Stomach smooth muscle (tissue), 2 donors: Measurements from ENCODE around the gene NDUFB3.
A peak's percentile ranks its signal among the peaks of the same experiment; 100 is the strongest.
"Not testable (repeated sequence)": the region's sequence is repeated elsewhere in the genome, so short reads cannot be mapped to it uniquely, and the experiment has no call there.

Experiments used
- H3K27ac ChIP-seq: one replicate; pipeline ENCODE4 v1.7.0; 2013; ENCODE audit warnings: mild to moderate bottlenecking, low read length, inconsistent platforms
- H3K27me3 ChIP-seq, 2 donors: one replicate each; pipeline ENCODE4 v1.7.0; 2013; ENCODE audit warnings: low read length in 2 of 2; ENCODE audit not compliant: insufficient read depth in 2 of 2, control insufficient read depth in 1 of 2
- H3K36me3 ChIP-seq, 2 donors: one replicate each; pipeline ENCODE4 v1.7.0; 2013; ENCODE audit warnings: low read length in 2 of 2; ENCODE audit not compliant: control insufficient read depth in 2 of 2, insufficient read depth in 2 of 2
- H3K4me1 ChIP-seq: one replicate; pipeline ENCODE4 v1.7.0; 2013; ENCODE audit warnings: low read length; ENCODE audit not compliant: control insufficient read depth, insufficient read depth
- H3K4me3 ChIP-seq, 2 donors: one replicate each; pipeline ENCODE4 v1.7.0; 2013; ENCODE audit warnings: low read length in 2 of 2
- H3K9ac ChIP-seq, 2 donors: one replicate each; pipeline ENCODE4 v1.7.0; 2013; ENCODE audit warnings: low read length in 2 of 2, mild to moderate bottlenecking in 1 of 2
- H3K9me3 ChIP-seq, 2 donors: one replicate each; pipeline ENCODE4 v1.7.0; 2013; ENCODE audit warnings: low read length in 2 of 2; ENCODE audit not compliant: control insufficient read depth in 2 of 2
- donor health status: healthy.
- donor health status: Pancreatic carcinoma.

Gene NDUFB3

DNA sequence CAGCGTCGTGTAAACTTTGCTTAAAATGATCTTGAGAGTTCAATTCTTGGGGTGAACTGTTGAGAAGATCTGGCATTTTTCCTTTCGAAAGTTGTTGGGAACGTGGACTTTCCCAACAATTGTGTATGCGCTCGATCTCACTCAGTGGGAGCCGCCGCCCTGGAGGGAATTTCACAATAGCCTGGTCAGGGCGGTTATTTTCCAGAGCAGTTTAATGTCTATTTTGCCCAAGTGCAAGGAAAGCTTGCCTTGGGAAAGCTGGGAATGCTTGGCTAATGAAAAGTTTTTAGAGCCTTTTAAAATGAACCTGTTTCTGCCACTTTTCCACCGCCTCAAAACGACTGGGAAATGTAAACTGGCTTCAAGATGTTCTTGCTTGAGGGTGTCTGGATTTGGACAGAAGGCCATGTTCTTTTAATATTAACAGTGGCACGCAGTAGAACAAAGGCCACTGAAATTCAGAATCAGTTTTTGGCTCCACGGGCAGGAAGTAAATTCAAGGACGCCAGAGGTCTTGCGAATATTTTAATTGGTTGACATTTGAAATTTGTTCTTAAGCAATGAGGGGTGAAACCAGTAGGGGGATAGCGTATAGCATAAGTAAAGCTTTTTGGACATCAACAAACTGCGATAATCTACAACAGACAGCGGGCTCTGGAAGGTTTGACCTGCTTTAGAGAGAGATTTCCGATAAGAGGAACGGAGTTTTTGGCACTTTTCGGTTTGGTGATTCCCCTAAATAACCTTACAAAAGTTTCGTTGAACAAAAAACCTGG, 45.3 kb downstream of the NDUFB3 start:
- Histone ChIP-seq H3K36me3 (no peaks in the 10 kb centered on the region), H3K4me3 (peak overlapping the region; percentile 60 to 96), H3K27ac (peak overlapping the region; percentile 98), H3K27me3 (no peaks in the 10 kb centered on the region), H3K4me1 (peaks cover 11% of the 10 kb centered on the region), H3K9me3 (no peaks in the 10 kb centered on the region), H3K9ac (peak overlapping the region; percentile 76 to 97)

DNA sequence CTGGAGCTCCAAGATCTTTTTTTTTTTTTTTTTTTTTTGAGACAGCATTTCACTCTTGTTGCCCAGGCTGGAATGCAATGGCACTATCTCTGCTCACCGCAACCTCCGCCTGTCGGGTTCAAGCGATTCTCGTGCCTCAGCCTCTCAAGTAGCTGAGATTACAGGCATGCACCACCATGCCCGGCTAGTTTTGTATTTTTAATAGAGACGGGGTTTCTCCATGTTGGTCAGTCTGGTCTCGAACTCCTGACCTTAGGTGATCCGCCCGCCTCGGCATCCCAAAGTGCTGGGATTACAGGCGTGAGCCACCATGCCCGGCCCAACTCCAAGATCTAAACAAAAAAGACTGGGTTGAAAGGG, 45.9 kb downstream of the NDUFB3 start:
- peak overlapping the region; percentile 60 to 96 for H3K4me3 ChIP-seq
- H3K36me3 ChIP-seq, H3K27me3 ChIP-seq, H3K9me3 ChIP-seq: not testable (repeated sequence)
- H3K9ac ChIP-seq: peak overlapping the region; percentile 76 to 97
- peaks cover 16% of the 10 kb centered on the region for H3K4me1 ChIP-seq
- peak overlapping the region; percentile 98 for H3K27ac ChIP-seq

DNA sequence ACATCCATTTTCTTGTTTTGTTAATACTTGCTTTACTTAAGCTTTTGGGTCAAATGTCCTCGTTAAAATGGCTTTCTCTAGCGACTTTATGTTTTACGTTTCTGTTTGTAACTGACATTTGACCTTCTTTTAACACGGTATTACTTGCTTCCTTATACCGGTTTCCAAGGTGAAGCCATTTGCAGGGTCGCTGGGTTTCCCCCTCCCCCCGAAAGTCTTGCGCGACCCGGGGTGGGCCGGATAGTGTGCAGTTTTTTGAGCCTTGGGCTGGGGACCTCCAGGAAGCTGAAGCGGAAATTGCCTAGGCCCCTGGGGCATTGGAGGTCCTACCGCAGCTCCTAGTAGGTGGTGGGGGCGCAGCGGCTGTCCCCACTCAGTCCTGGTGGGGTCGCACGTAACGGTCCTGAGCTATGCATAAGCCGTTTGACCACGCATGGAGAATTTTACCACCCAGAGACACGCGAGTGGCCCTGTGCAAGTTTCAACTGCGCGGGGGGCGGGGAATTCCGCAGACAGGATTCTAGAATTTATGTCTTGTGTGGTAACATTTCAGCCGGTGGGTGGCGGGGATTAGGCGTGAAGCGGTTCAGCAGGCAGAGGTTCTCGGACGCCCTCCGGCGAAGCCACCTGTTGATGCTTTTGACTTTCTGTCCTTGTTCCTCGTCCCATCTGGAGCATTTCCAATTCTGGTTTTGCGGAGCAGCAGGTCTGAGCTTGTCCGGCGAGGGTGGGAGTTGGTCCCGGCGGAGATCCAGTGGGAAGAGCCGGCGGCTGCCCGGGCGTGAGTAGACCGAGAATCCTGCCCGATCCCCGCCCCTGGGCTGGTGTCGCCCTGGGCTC, 46.5 kb downstream of the NDUFB3 start:
- no peaks in the 10 kb centered on the region for H3K27me3 ChIP-seq
- H3K4me3 ChIP-seq: peak overlapping the region; percentile 60 to 96
- peak overlapping the region; percentile 76 to 79 for H3K9ac ChIP-seq
- no peaks in the 10 kb centered on the region for H3K9me3 ChIP-seq
- H3K4me1 ChIP-seq: peaks cover 17% of the 10 kb centered on the region
- peak overlapping the region; percentile 98 for H3K27ac ChIP-seq
- no peaks in the 10 kb centered on the region for H3K36me3 ChIP-seq

DNA sequence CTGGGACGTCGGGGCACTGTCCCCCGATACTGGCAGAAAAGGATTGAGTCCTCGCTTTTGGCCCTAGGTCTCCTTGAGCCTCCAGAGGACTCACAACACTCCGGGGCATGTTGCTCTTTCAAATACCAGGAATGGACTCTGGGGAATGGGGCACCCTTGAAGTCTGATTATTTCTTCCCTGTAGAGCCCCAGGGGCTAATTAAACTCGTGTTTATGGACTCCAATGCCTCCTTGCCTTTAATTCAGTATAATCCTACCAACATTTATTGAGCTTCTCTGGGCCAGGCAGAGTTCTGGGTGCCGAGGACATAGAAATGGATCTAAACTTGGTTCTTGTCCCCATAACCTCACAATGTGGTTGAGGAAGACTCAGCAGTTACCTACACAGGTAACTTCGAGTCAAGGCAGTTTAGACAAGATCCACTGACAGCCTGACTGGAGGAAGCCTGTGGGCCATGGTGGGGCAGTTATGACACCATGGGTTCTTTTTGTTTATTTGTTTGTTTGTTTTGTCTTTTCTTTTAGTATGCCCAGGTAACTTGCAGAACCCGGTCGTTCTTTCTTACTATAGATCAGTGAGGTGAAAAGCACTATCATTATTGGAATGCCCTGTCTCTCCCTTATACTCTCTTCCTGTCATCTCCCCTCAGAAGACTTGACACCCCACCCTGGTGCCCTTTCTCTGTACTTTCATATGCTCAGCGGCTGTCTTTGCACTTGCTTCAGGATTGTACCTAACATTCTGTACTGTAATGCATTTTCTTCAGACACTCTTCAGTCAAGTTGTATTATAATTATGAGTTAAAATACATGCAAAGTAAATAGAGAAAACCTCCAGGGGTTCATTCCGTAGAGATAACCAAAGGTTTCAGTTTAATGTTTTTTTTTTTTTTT, 47.4 kb downstream of the NDUFB3 start:
- Histone ChIP-seq H3K27ac (peak overlapping the region; percentile 98), H3K9me3 (no peaks in the 10 kb centered on the region), H3K36me3 (no peaks in the 10 kb centered on the region), H3K9ac (peak overlapping the region; percentile 76 to 79), H3K4me3 (peak overlapping the region; percentile 60 to 96), H3K4me1 (peaks cover 23% of the 10 kb centered on the region), H3K27me3 (no peaks in the 10 kb centered on the region)

DNA sequence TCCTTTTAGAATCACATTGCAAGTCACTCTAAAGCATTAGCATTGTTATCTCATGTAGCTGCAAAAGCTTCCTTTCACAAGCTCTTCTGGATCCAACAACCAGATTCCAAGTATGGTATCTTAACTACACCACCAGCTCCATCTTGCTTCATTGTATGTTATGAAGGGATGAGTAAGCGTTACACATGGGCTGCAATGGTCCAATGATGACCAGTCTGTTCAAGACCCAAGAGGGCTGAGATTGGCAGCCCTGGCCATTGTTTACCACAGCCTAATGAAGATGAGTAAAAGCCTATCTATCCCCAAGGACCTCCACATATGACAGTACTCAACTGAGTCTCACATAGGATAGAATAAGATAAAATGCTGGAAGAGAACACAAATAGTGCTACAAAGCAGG, 50.5 kb downstream of the NDUFB3 start:
- Histone ChIP-seq H3K27ac (no peak overlapping the region), H3K4me1 (peaks cover 41% of the 10 kb centered on the region), H3K36me3 (no peaks in the 10 kb centered on the region), H3K4me3 (no peak overlapping the region), H3K9ac (no peak overlapping the region), H3K27me3 (no peaks in the 10 kb centered on the region), H3K9me3 (no peaks in the 10 kb centered on the region)

DNA sequence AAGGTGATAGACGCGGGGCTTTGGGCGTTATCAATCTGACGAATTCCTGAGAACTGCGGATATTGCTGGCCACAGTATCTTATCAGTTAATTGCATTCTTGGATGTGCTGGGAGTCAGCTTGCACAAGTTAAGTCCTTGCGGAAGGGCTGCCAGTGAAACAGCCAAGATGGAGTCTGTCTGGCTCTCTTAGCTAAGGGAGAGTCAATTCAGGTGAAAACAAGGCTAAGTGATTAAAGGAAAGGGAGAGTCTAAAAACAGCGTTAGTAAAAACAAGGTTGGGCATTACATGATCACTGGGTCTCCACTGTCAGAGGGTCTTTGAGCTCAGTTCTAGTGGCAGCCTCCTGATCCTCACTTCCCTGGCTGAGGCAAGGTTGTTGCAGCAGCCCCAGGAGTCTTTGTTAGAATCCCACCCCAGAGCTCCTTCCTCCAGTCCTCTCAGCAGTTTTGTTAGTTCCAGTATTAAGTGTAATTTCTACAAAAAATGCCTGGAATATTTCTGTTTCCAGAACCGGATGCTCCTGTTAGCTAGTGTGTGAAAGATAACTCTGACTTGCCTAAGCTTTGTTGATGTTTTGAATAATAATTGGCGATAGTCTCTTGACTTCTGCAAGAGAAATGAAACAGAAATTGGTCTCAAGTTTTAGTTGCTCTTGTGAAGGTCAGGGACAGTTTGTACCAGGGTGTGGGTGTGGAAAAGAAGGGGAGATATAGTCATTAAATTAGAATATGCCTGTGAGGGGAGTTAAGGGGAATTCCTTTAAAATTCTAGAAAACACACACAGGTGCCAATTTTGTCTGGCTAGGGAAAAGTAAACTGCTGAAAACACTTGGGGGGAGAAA, 54.7 kb downstream of the NDUFB3 start:
- H3K27ac ChIP-seq: peak overlapping the region; percentile 64
- H3K4me3 ChIP-seq: peak overlapping the region; percentile 28 to 58

DNA sequence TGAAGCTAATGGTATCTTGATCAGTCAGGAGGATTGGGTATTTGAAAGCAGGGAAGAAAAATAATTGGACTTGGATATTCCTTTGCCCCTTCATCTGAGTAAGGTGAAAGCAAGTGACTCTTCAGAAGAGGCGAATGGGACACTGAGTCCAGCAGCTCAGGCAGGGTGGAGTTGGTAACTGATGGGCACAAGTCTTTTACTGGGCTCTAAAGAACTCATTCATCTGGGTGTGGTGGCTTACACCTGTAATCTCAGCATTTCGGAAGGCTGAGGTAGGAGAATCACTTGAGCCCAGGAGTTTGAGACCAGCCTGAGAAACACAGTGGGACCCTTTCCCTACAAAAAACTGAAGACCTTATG, 55.3 kb downstream of the NDUFB3 start:
- Histone ChIP-seq H3K27ac (peak overlapping the region; percentile 58), H3K4me3 (peak overlapping the region; percentile 41 to 58), H3K9ac (peak overlapping the region in 1 of 2 donors; percentile 59), H3K27me3 (no peaks in the 10 kb centered on the region), H3K4me1 (peaks cover 40% of the 10 kb centered on the region), H3K36me3 (peaks cover 0 to 2% of the 10 kb centered on the region in 2 donors), H3K9me3 (no peaks in the 10 kb centered on the region)

More for the DNA sequence above, 54.7 kb downstream of the NDUFB3 start:
- Histone ChIP-seq H3K9ac (peak overlapping the region in 1 of 2 donors; percentile 59), H3K36me3 (peaks cover 0 to 2% of the 10 kb centered on the region in 2 donors), H3K9me3 (no peaks in the 10 kb centered on the region), H3K27me3 (no peaks in the 10 kb centered on the region), H3K4me1 (peaks cover 40% of the 10 kb centered on the region)

DNA sequence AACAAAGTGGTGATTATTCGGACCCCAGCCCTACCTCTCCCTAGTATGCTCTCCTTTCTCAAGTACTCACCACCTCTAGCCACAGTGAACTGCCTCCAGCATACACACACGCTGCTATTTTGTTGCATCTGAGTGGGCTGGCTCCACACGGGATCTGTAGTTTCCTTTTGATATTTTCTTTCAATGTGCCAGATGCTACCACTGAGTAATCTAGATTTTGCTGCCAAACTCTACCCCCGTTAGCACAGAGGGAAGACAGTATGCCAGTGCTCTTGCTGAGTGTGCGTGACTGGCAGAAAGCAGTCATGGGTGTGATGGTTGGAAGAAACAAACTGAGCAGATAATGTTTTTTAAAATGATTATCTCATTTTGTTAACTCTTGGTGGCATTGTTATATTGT, 55.8 kb downstream of the NDUFB3 start:
- H3K9me3 ChIP-seq: no peaks in the 10 kb centered on the region
- H3K27ac ChIP-seq: peak overlapping the region; percentile 58
- H3K4me1 ChIP-seq: peaks cover 36% of the 10 kb centered on the region
- H3K4me3 ChIP-seq: peak overlapping the region; percentile 41 to 58
- peaks cover 0 to 2% of the 10 kb centered on the region in 2 donors for H3K36me3 ChIP-seq
- H3K9ac ChIP-seq: peak overlapping the region; percentile 21 to 59
- H3K27me3 ChIP-seq: no peaks in the 10 kb centered on the region

DNA sequence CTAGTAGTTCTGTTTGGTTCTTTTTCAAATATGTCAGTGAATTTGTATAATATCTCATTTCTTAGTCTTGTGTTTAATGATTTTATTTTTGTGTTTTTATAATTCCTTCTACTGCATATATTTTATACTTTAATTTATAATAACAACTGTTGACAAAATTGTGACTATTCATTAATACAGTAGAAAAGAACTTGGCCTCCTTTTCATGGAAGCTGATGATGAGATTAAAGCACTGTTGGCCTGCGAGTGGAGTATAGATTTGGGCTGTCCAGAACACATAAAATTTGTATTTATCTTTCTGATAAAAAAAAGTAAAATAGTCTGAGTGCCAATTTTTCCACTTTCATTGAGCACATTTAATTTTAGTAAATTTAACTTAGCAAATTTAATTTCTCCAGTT, 56.2 kb downstream of the NDUFB3 start:
- no peak overlapping the region for H3K27ac ChIP-seq
- H3K27me3 ChIP-seq: no peaks in the 10 kb centered on the region
- H3K4me1 ChIP-seq: peaks cover 34% of the 10 kb centered on the region
- no peak overlapping the region for H3K4me3 ChIP-seq
- peaks cover 4% of the 10 kb centered on the region in 2 donors for H3K36me3 ChIP-seq
- H3K9me3 ChIP-seq: no peaks in the 10 kb centered on the region
- H3K9ac ChIP-seq: no peak overlapping the region
